PFSK-1 (cell line): Measurements from ENCODE around the gene ARHGAP30.

Experiments
- FOXP2 ChIP-seq: optimal IDR thresholded peaks from 2 replicates; pipeline ENCODE3; 2011; ENCODE audit warnings: borderline replicate concordance, control low read depth, inconsistent platforms; ENCODE audit not compliant: insufficient read depth; ENCODE audit errors: extremely low read length, extremely low read depth
- POLR2AphosphoS5 ChIP-seq: IDR thresholded peaks from 2 replicates; pipeline ENCODE4 v1.6.1; 2012; ENCODE audit warnings: low read depth, mild to moderate bottlenecking, control low read depth, low read length, moderate library complexity
- SIN3A ChIP-seq: IDR thresholded peaks from 2 replicates; pipeline ENCODE4 v1.6.1; 2012; ENCODE audit warnings: mild to moderate bottlenecking, low read length, moderate library complexity, borderline replicate concordance; ENCODE audit not compliant: insufficient read depth
- TAF1 ChIP-seq: IDR thresholded peaks from 2 replicates; pipeline ENCODE4 v1.6.1; 2012; ENCODE audit warnings: low read length, control low read depth, borderline replicate concordance; ENCODE audit not compliant: insufficient read depth
- TF ChIP-seq, protein P1 (sequence below), 2 experiments: IDR thresholded peaks; 2 replicates each; pipeline versions ENCODE4 v1.6.1 to v1.8.0; 2011 to 2012; ENCODE audit warnings: low read depth in 2 of 2, low read length in 2 of 2, control low read depth in 1 of 2, inconsistent platforms in 1 of 2, mild to moderate bottlenecking in 1 of 2, moderate library complexity in 1 of 2; ENCODE audit not compliant: insufficient read depth in 1 of 2

DNA sequence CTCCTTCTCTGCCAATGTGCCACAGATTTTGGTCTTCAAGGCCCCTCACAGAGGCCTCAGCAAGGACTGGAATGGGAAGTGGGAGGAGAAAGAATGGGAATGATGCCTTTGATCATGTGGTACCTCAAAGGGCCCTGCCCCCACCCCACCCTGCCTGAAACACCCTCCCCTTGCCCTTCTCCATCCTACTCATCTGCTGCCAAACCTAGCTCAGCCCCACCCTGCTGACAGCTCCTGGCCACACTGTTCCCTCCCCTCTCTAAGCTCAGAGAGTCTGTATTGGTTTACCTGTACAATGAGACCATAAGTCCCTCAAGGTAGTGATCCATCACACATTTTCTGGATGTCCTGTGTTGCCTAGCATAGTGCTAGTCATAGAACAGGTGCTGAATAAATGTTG, 6.7 kb upstream of the ARHGAP30 start:
- TF ChIP-seq, protein P1, sequence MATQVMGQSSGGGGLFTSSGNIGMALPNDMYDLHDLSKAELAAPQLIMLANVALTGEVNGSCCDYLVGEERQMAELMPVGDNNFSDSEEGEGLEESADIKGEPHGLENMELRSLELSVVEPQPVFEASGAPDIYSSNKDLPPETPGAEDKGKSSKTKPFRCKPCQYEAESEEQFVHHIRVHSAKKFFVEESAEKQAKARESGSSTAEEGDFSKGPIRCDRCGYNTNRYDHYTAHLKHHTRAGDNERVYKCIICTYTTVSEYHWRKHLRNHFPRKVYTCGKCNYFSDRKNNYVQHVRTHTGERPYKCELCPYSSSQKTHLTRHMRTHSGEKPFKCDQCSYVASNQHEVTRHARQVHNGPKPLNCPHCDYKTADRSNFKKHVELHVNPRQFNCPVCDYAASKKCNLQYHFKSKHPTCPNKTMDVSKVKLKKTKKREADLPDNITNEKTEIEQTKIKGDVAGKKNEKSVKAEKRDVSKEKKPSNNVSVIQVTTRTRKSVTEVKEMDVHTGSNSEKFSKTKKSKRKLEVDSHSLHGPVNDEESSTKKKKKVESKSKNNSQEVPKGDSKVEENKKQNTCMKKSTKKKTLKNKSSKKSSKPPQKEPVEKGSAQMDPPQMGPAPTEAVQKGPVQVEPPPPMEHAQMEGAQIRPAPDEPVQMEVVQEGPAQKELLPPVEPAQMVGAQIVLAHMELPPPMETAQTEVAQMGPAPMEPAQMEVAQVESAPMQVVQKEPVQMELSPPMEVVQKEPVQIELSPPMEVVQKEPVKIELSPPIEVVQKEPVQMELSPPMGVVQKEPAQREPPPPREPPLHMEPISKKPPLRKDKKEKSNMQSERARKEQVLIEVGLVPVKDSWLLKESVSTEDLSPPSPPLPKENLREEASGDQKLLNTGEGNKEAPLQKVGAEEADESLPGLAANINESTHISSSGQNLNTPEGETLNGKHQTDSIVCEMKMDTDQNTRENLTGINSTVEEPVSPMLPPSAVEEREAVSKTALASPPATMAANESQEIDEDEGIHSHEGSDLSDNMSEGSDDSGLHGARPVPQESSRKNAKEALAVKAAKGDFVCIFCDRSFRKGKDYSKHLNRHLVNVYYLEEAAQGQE (IDR thresholded peaks at IDR 0.05; ENCODE audit: insufficient read depth in 1 of 2, low read depth in 2 of 2, low read length in 2 of 2) = no peak
- no peak for TF ChIP-seq SIN3A
- no peak for TF ChIP-seq POLR2AphosphoS5
- no peak for TF ChIP-seq FOXP2
- no peak for TF ChIP-seq TAF1
